Measurements from ENCODE around the gene PDE1C.

Gene PDE1C

GRCh38 chr7:31955641-31956040 is 114.6 kb downstream of the PDE1C start:
- H3K27me3 ChIP-seq (ENCODE audit: insufficient read depth, low read length, poor library complexity, severe bottlenecking), result no peaks in the 10 kb centered on the region
- no peaks in the 10 kb centered on the region for H3F3A ChIP-seq (ENCODE audit: low read depth)
- no peaks in the 10 kb centered on the region for H3K9me2 ChIP-seq (replicated peaks; ENCODE audit: low read depth, low read length)
- H3K4me1 ChIP-seq (ENCODE audit: insufficient read depth, low read length, poor library complexity, severe bottlenecking), result no peaks in the 10 kb centered on the region
- no peaks in the 10 kb centered on the region for H3K36me3 ChIP-seq (ENCODE audit: insufficient read depth, low read length)
- no peak for TF ChIP-seq CTCF (conservative IDR thresholded peaks at IDR 0.05; ENCODE audit: low read length)
- no peak for TF ChIP-seq EZH2phosphoT487 (IDR thresholded peaks at IDR 0.05; ENCODE audit: borderline replicate concordance)
- H4K20me1 ChIP-seq (ENCODE audit: insufficient read depth, low read length, poor library complexity, severe bottlenecking), result no peaks in the 10 kb centered on the region
- no peak overlapping the region for H3K4me3 ChIP-seq (ENCODE audit: low read length, poor library complexity, severe bottlenecking)
- no peak overlapping the region for H2AFZ ChIP-seq (ENCODE audit: low read length)
- H3K4me2 ChIP-seq (ENCODE audit: low read depth, low read length, poor library complexity, severe bottlenecking), result no peak overlapping the region
- H3K79me2 ChIP-seq (ENCODE audit: insufficient read depth, low read length), result no peaks in the 10 kb centered on the region
- H3K9me3 ChIP-seq (ENCODE audit: insufficient read depth, low read depth, low read length), result no peaks in the 10 kb centered on the region; the same call in 1 of the 2 replicates
- no peak overlapping the region for H3K9ac ChIP-seq (ENCODE audit: low read depth, low read length, poor library complexity, severe bottlenecking)

GRCh38 chr7:31955021-31955420 is 115.2 kb downstream of the PDE1C start:
- Histone ChIP-seq H3K9me2 (replicated peaks; ENCODE audit: low read depth, low read length) (no peaks in the 10 kb centered on the region), H4K20me1 (ENCODE audit: insufficient read depth, low read length, poor library complexity, severe bottlenecking) (no peaks in the 10 kb centered on the region), H3K4me3 (ENCODE audit: low read length, poor library complexity, severe bottlenecking) (no peak overlapping the region), H3F3A (ENCODE audit: low read depth) (no peaks in the 10 kb centered on the region), H3K36me3 (ENCODE audit: insufficient read depth, low read length) (no peaks in the 10 kb centered on the region), H3K4me1 (ENCODE audit: insufficient read depth, low read length, poor library complexity, severe bottlenecking) (no peaks in the 10 kb centered on the region), H3K9me3 (ENCODE audit: insufficient read depth, low read depth, low read length) (no peaks in the 10 kb centered on the region; the same call in 1 of the 2 replicates), H3K27me3 (ENCODE audit: insufficient read depth, low read length, poor library complexity, severe bottlenecking) (no peaks in the 10 kb centered on the region), H3K4me2 (ENCODE audit: low read depth, low read length, poor library complexity, severe bottlenecking) (no peak overlapping the region), H3K79me2 (ENCODE audit: insufficient read depth, low read length) (no peaks in the 10 kb centered on the region), H3K9ac (ENCODE audit: low read depth, low read length, poor library complexity, severe bottlenecking) (no peak overlapping the region), H2AFZ (ENCODE audit: low read length) (no peak overlapping the region)
- TF ChIP-seq CTCF (conservative IDR thresholded peaks at IDR 0.05; ENCODE audit: low read length) (no peak), EZH2phosphoT487 (IDR thresholded peaks at IDR 0.05; ENCODE audit: borderline replicate concordance) (no peak)

GRCh38 chr7:31954500-31954899 is 115.7 kb downstream of the PDE1C start:
- Histone ChIP-seq H3K27me3 (ENCODE audit: insufficient read depth, low read length, poor library complexity, severe bottlenecking) (no peaks in the 10 kb centered on the region), H3K36me3 (ENCODE audit: insufficient read depth, low read length) (no peaks in the 10 kb centered on the region), H3K79me2 (ENCODE audit: insufficient read depth, low read length) (no peaks in the 10 kb centered on the region), H3K4me3 (ENCODE audit: low read length, poor library complexity, severe bottlenecking) (no peak overlapping the region), H3K9ac (ENCODE audit: low read depth, low read length, poor library complexity, severe bottlenecking) (no peak overlapping the region), H4K20me1 (ENCODE audit: insufficient read depth, low read length, poor library complexity, severe bottlenecking) (no peaks in the 10 kb centered on the region), H3K9me3 (ENCODE audit: insufficient read depth, low read depth, low read length) (no peaks in the 10 kb centered on the region), H3K4me1 (ENCODE audit: insufficient read depth, low read length, poor library complexity, severe bottlenecking) (no peaks in the 10 kb centered on the region), H3K4me2 (ENCODE audit: low read depth, low read length, poor library complexity, severe bottlenecking) (no peak overlapping the region), H3K9me2 (replicated peaks; ENCODE audit: low read depth, low read length) (no peaks in the 10 kb centered on the region), H2AFZ (ENCODE audit: low read length) (no peak overlapping the region), H3F3A (ENCODE audit: low read depth) (no peaks in the 10 kb centered on the region)
- TF ChIP-seq CTCF (conservative IDR thresholded peaks at IDR 0.05; ENCODE audit: low read length), result no peak
- no peak for TF ChIP-seq EZH2phosphoT487 (IDR thresholded peaks at IDR 0.05; ENCODE audit: borderline replicate concordance)
